Astrocyte (in vitro differentiated cells and primary cell): ENCODE results near the gene GCNT2. TPM values are rescaled to one million over a fixed set of nuclear protein-coding genes. Genes with fewer than 3 reads are reported as not detected.

Experiments used
- DNase-seq: peaks from one replicate; pipeline ENCODE4 v3.0.0-alpha.2; 2010; ENCODE audit warnings: low read depth
- FAIRE-seq: peaks from 2 replicates; lab custom pipeline; 2011; peaks lifted over from hg19 to GRCh38; lab: Jason Lieb, UNC
- H2AFZ ChIP-seq: 2 replicates; pipeline ENCODE4 v1.6.0; 2012; ENCODE audit warnings: low read depth, low read length, inconsistent platforms
- H3K27ac ChIP-seq: 2 replicates; pipeline ENCODE4 v1.5.1; 2011; ENCODE audit warnings: low read depth, low read length, inconsistent platforms
- H3K27me3 ChIP-seq: 2 replicates; pipeline ENCODE4 v1.6.0; 2011; ENCODE audit warnings: low read length, inconsistent platforms; ENCODE audit not compliant: insufficient read depth
- H3K36me3 ChIP-seq: 2 replicates; pipeline ENCODE4 v1.5.1; 2011; ENCODE audit warnings: low read length, inconsistent platforms; ENCODE audit not compliant: insufficient read depth
- H3K4me1 ChIP-seq: 2 replicates; pipeline ENCODE4 v1.5.1; 2011; ENCODE audit warnings: low read length, inconsistent platforms; ENCODE audit not compliant: insufficient read depth
- H3K4me2 ChIP-seq: 2 replicates; pipeline ENCODE4 v1.6.0; 2012; ENCODE audit warnings: low read length, inconsistent platforms
- H3K4me3 ChIP-seq: 2 replicates; pipeline ENCODE4 v1.5.1; 2011; ENCODE audit warnings: low read depth, mild to moderate bottlenecking, low read length, inconsistent platforms; ENCODE audit not compliant: insufficient read depth
- H3K79me2 ChIP-seq: 2 replicates; pipeline ENCODE4 v1.6.0; 2012; ENCODE audit warnings: mild to moderate bottlenecking, low read length, inconsistent platforms; ENCODE audit not compliant: insufficient read depth
- H3K9ac ChIP-seq: 2 replicates; pipeline ENCODE4 v1.6.0; 2012; ENCODE audit warnings: mild to moderate bottlenecking, low read length, inconsistent platforms
- H3K9me3 ChIP-seq: 2 replicates; pipeline ENCODE4 v1.5.1; 2012; ENCODE audit warnings: low read depth, mild to moderate bottlenecking, low read length, inconsistent platforms; ENCODE audit not compliant: insufficient read depth
- H4K20me1 ChIP-seq: 2 replicates; pipeline ENCODE4 v1.6.0; 2012; ENCODE audit warnings: low read length, inconsistent platforms; ENCODE audit not compliant: insufficient read depth
- H3K27ac Mint-ChIP-seq: one replicate; pipeline ENCODE4 v1.8.0; 2021; ENCODE audit warnings: mild to moderate bottlenecking, mixed read lengths; ENCODE audit not compliant: unreplicated experiment
- H3K27me3 Mint-ChIP-seq: one replicate; pipeline ENCODE4 v1.8.0; 2021; ENCODE audit warnings: low read depth, mixed read lengths; ENCODE audit not compliant: unreplicated experiment
- H3K36me3 Mint-ChIP-seq: one replicate; pipeline ENCODE4 v1.8.0; 2021; ENCODE audit warnings: low read depth, mixed read lengths; ENCODE audit not compliant: unreplicated experiment
- H3K4me1 Mint-ChIP-seq: one replicate; pipeline ENCODE4 v1.8.0; 2021; ENCODE audit warnings: low read depth, mixed read lengths; ENCODE audit not compliant: unreplicated experiment
- H3K4me3 Mint-ChIP-seq: one replicate; pipeline ENCODE4 v1.8.0; 2021; ENCODE audit warnings: mild to moderate bottlenecking, moderate library complexity, mixed read lengths; ENCODE audit not compliant: unreplicated experiment
- H3K9me3 Mint-ChIP-seq: one replicate; pipeline ENCODE4 v1.8.0; 2021; ENCODE audit warnings: mild to moderate bottlenecking, mixed read lengths; ENCODE audit not compliant: unreplicated experiment
- EZH2 ChIP-seq: IDR thresholded peaks from 2 replicates; pipeline ENCODE4 v1.6.1; 2012; ENCODE audit warnings: mild to moderate bottlenecking, low read length, inconsistent platforms; ENCODE audit not compliant: insufficient read depth
- total RNA-seq: library from RNA; stranded (reverse); gene quantifications from 2 replicates; pipeline ENCODE4 v1.2.1, GENCODE V29; 2021
- TF ChIP-seq, protein P1 (sequence below): IDR thresholded peaks from 2 replicates; pipeline ENCODE4 v1.5.1; 2011; ENCODE audit warnings: low read depth, mild to moderate bottlenecking, inconsistent platforms, low read length, moderate library complexity; ENCODE audit not compliant: insufficient read depth

Gene GCNT2
- total RNA-seq, 1 donor from 2014 or later: 14.8 TPM

DNA sequence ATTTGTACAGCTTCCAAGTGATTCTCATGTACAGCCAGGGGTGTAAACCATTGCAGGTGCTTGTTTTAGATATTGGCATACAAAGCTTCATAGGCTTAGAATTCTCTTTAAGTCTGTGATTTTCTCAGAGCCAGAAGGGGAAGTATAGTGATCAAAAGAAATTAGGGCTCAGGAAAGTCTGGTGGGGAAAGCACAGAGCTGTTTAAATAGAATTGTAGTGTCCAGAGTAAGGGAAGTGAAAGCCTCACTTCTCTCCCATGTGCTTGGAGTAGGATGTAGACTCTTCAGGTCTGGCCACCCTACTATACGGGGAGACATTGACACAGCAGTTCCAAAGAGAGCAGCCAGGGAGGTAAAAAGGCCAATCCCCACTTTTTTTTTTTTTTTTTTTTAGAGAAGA lies 10.4 kb downstream of the GCNT2 start:
- peaks cover 17% of the 10 kb centered on the region for H3K4me1 Mint-ChIP-seq
- Histone ChIP-seq H3K4me3 (no peak overlapping the region), H3K27me3 (no peaks in the 10 kb centered on the region), H3K4me2 (no peak overlapping the region), H3K27ac (no peak overlapping the region), H3K4me1 (peaks cover 22% of the 10 kb centered on the region), H3K9me3 (no peaks in the 10 kb centered on the region), H4K20me1 (no peaks in the 10 kb centered on the region), H3K36me3 (no peaks in the 10 kb centered on the region), H2AFZ (no peak overlapping the region), H3K9ac (no peak overlapping the region), H3K79me2 (no peaks in the 10 kb centered on the region)
- no peak overlapping the region for H3K4me3 Mint-ChIP-seq
- H3K27me3 Mint-ChIP-seq: no peaks in the 10 kb centered on the region
- H3K27ac Mint-ChIP-seq: no peak overlapping the region
- peaks cover 14% of the 10 kb centered on the region for H3K36me3 Mint-ChIP-seq
- DNase-seq (no peak), FAIRE-seq (no peak)
- TF ChIP-seq, protein P1, sequence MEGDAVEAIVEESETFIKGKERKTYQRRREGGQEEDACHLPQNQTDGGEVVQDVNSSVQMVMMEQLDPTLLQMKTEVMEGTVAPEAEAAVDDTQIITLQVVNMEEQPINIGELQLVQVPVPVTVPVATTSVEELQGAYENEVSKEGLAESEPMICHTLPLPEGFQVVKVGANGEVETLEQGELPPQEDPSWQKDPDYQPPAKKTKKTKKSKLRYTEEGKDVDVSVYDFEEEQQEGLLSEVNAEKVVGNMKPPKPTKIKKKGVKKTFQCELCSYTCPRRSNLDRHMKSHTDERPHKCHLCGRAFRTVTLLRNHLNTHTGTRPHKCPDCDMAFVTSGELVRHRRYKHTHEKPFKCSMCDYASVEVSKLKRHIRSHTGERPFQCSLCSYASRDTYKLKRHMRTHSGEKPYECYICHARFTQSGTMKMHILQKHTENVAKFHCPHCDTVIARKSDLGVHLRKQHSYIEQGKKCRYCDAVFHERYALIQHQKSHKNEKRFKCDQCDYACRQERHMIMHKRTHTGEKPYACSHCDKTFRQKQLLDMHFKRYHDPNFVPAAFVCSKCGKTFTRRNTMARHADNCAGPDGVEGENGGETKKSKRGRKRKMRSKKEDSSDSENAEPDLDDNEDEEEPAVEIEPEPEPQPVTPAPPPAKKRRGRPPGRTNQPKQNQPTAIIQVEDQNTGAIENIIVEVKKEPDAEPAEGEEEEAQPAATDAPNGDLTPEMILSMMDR: no peak
- no peak for TF ChIP-seq EZH2
- no peaks in the 10 kb centered on the region for H3K9me3 Mint-ChIP-seq

DNA sequence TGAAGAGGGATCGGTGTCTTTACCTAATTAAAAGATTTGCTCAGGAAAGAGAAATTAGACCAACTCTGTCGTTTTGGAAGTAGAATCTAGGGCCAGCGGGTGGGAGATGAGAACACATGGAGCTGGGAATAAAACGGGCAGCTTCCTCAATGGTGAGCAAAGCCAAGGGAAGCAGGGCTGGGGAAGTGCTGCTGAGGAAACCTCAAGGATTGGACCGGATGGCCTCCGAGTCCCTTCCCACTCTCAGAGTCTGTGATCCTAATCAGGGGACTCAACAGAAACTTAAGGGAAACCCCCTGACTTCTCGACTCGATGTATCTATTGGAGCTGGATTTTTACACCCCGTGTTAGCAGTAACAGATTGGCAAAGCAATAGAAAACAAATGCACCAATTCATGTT lies 10.8 kb downstream of the GCNT2 start:
- Mint-ChIP-seq H3K4me3 (no peak overlapping the region), H3K27me3 (no peaks in the 10 kb centered on the region), H3K36me3 (peaks cover 14% of the 10 kb centered on the region), H3K9me3 (no peaks in the 10 kb centered on the region), H3K4me1 (peaks cover 16% of the 10 kb centered on the region), H3K27ac (no peak overlapping the region)
- DNase-seq (no peak), FAIRE-seq (no peak)
- Histone ChIP-seq H3K4me2 (no peak overlapping the region), H3K4me1 (peaks cover 22% of the 10 kb centered on the region), H2AFZ (no peak overlapping the region), H4K20me1 (no peaks in the 10 kb centered on the region), H3K27ac (no peak overlapping the region), H3K4me3 (no peak overlapping the region), H3K9me3 (no peaks in the 10 kb centered on the region), H3K36me3 (no peaks in the 10 kb centered on the region), H3K27me3 (no peaks in the 10 kb centered on the region), H3K79me2 (no peaks in the 10 kb centered on the region), H3K9ac (no peak overlapping the region)
- TF ChIP-seq, protein P1: no peak
- no peak for TF ChIP-seq EZH2

DNA sequence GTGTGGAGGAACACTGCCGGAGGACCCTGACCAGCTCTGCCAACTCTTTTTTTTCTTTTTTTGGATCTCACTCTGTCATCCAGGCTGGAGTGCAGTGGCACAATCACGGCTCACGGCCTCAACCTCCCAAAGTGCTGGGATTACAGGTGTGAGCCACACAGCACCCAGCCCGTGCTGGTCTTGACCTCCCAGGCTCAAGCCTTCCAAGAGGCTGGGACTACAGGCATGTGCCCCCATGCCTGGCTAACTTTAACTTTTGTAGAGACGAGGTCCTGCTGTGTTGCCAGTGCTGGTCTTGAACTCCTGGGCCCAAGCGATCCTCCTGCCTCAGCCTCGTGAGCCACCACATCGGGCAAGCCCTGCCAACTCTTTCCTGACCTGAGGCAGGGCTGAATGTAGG lies 11.2 kb downstream of the GCNT2 start:
- Mint-ChIP-seq H3K4me3 (no peak overlapping the region), H3K36me3 (peaks cover 14% of the 10 kb centered on the region), H3K9me3 (no peaks in the 10 kb centered on the region), H3K4me1 (peaks cover 16% of the 10 kb centered on the region), H3K27ac (no peak overlapping the region), H3K27me3 (no peaks in the 10 kb centered on the region)
- Histone ChIP-seq H3K27me3 (no peaks in the 10 kb centered on the region), H4K20me1 (no peaks in the 10 kb centered on the region), H3K36me3 (no peaks in the 10 kb centered on the region), H3K79me2 (no peaks in the 10 kb centered on the region), H3K9me3 (no peaks in the 10 kb centered on the region), H3K4me3 (no peak overlapping the region), H3K27ac (no peak overlapping the region), H3K9ac (no peak overlapping the region), H2AFZ (no peak overlapping the region), H3K4me1 (peaks cover 22% of the 10 kb centered on the region), H3K4me2 (no peak overlapping the region)
- DNase-seq: no peak
- no peak for FAIRE-seq
- TF ChIP-seq, protein P1: no peak
- no peak for TF ChIP-seq EZH2
